A673 (cell line): ENCODE data around the gene SMC1A.

ENCODE experiments used
- CTCF ChIP-seq: fragments of 300-800, 200-600 bp; sonication (generic); conservative IDR thresholded peaks from 2 replicates; pipeline ENCODE4 v1.5.1; 2017; ENCODE audit warnings: low read depth, mild to moderate bottlenecking, antibody characterized with exemption, low read length, moderate library complexity, mixed read lengths
- EZH2 ChIP-seq: fragments of 200-600 bp; sonication (generic); IDR thresholded peaks from 2 replicates; pipeline ENCODE4 v1.6.1; 2017; ENCODE audit warnings: borderline replicate concordance, low read depth, mild to moderate bottlenecking, mixed read lengths, antibody characterized with exemption, low read length; ENCODE audit not compliant: poor library complexity, severe bottlenecking

- no peak for TF ChIP-seq CTCF
- no peak for TF ChIP-seq EZH2
Observed at GRCh38 chrX:53376888-53377287, 45.6 kb downstream of the SMC1A start.
